Ascending aorta (tissue), 2 donors: ENCODE results near the gene BLCAP. TPM values are rescaled to one million over a fixed set of nuclear protein-coding genes. Genes with fewer than 3 reads are reported as not detected.
"Not testable (repeated sequence)": the region's sequence is repeated elsewhere in the genome, so short reads cannot be mapped to it uniquely, and the experiment has no call there.

Source experiments
- DNase-seq, 2 donors: peaks; one replicate each; pipeline ENCODE4 v3.0.0-alpha.2; 2019; ENCODE audit warnings: low spot score in 2 of 2
- H3K27ac ChIP-seq, 2 donors: fragments of 200-600 bp; sonication (generic); one replicate each; pipeline ENCODE4 v1.5.1; 2016 to 2017; ENCODE audit warnings: mild to moderate bottlenecking in 1 of 2
- H3K27me3 ChIP-seq: fragments of 200-600 bp; sonication (generic); one replicate; pipeline ENCODE4 v1.5.1; 2017
- H3K36me3 ChIP-seq, 2 donors: fragments of 200-600 bp; sonication (generic); one replicate each; pipeline ENCODE4 v1.5.1; 2016
- H3K4me1 ChIP-seq, 2 donors: fragments of 200-600 bp; sonication (generic); one replicate each; pipeline ENCODE4 v1.5.1; 2016 to 2017; ENCODE audit warnings: mild to moderate bottlenecking in 1 of 2
- H3K4me3 ChIP-seq, 2 donors: fragments of 200-600 bp; sonication (generic); one replicate each; pipeline ENCODE4 v1.5.1; 2016 to 2017; ENCODE audit warnings: mild to moderate bottlenecking in 1 of 2
- H3K9me3 ChIP-seq, 2 donors: fragments of 200-600 bp; sonication (generic); one replicate each; pipeline ENCODE4 v1.5.1; 2016
- CTCF ChIP-seq, 3 experiments: fragments of 200-600 bp in 2 of 3; fragments of 450-650 bp in 1 of 3; sonication (generic) in 2 of 3; IDR thresholded peaks; one replicate each; pipeline ENCODE4 v1.5.1; 2016 to 2019; ENCODE audit warnings: antibody characterized with exemption in 3 of 3, mild to moderate bottlenecking in 1 of 3, moderate library complexity in 1 of 3
- intact Hi-C: fragments of 100-400 bp; cut with DNase I; formaldehyde crosslinking; loops from one replicate; pipeline ENCODE4 v1.15.1; 2023
- total RNA-seq: library from RNA; depleted of rRNA; stranded (reverse); fragments of >200 nt; gene quantifications from one replicate; pipeline ENCODE4 v1.1.0, GENCODE V29; 2016

The BLCAP gene
- total RNA-seq, 1 donor from 2014 or later, result 43.9 TPM

- TF ChIP-seq CTCF (IDR thresholded peaks at IDR 0.05), result no peak
- Histone ChIP-seq H3K9me3 (no peaks in the 10 kb centered on the region), H3K27me3 (no peaks in the 10 kb centered on the region), H3K4me3 (no peak overlapping the region), H3K27ac (no peak overlapping the region), H3K4me1 (no peaks in the 10 kb centered on the region), H3K36me3 (no peaks in the 10 kb centered on the region)
- intact Hi-C loops, result no loop called here
- DNase-seq, result peak in 1 of 2 donors; percentile 16
Measured at GRCh38 chr20:37474386-37474785, 53.3 kb downstream of the BLCAP start.

GRCh38 chr20:37473249-37474000 lies 54.3 kb downstream of the BLCAP start:
- no peak for TF ChIP-seq CTCF (IDR thresholded peaks at IDR 0.05)

GRCh38 chr20:37472435-37472834 lies 55.2 kb downstream of the BLCAP start:
- H3K27me3 ChIP-seq, intact Hi-C loops, H3K36me3 ChIP-seq, H3K4me3 ChIP-seq, H3K27ac ChIP-seq, H3K4me1 ChIP-seq, H3K9me3 ChIP-seq: not testable (repeated sequence)
- peak in 1 of 2 donors; percentile 1 for DNase-seq

More at GRCh38 chr20:37473249-37474000, 54.3 kb downstream of the BLCAP start:
- intact Hi-C loops, result no loop called here
- Histone ChIP-seq H3K4me3 (no peak overlapping the region), H3K9me3 (no peaks in the 10 kb centered on the region), H3K27me3 (no peaks in the 10 kb centered on the region), H3K36me3 (no peaks in the 10 kb centered on the region), H3K4me1 (no peaks in the 10 kb centered on the region), H3K27ac (no peak overlapping the region)
- peak in 1 of 2 donors; percentile 38 for DNase-seq

GRCh38 chr20:37471741-37472235 lies 55.9 kb downstream of the BLCAP start:
- DNase-seq, result peak in 1 of 2 donors; percentile 27
- no peaks in the 10 kb centered on the region for H3K4me1 ChIP-seq
- H3K27ac ChIP-seq, result no peak overlapping the region
- no peaks in the 10 kb centered on the region for H3K9me3 ChIP-seq
- no peaks in the 10 kb centered on the region for H3K36me3 ChIP-seq
- no peak for TF ChIP-seq CTCF (IDR thresholded peaks at IDR 0.05)
- intact Hi-C loops, result no loop called here
- no peak overlapping the region for H3K4me3 ChIP-seq
- no peaks in the 10 kb centered on the region for H3K27me3 ChIP-seq

GRCh38 chr20:37470190-37470589 lies 57.5 kb downstream of the BLCAP start:
- H3K27ac ChIP-seq, intact Hi-C loops, H3K36me3 ChIP-seq, H3K9me3 ChIP-seq, H3K4me3 ChIP-seq, H3K4me1 ChIP-seq, H3K27me3 ChIP-seq: not testable (repeated sequence)
- DNase-seq, result peak in 1 of 2 donors; percentile 34

- H3K9me3 ChIP-seq, result no peaks in the 10 kb centered on the region
- H3K36me3 ChIP-seq, result no peaks in the 10 kb centered on the region
- H3K4me3 ChIP-seq, result no peak overlapping the region
- TF ChIP-seq CTCF (IDR thresholded peaks at IDR 0.05), result no peak
- intact Hi-C loops, result no loop called here
- no peaks in the 10 kb centered on the region for H3K27me3 ChIP-seq
- DNase-seq, result peak in 1 of 2 donors; percentile 41
- no peak overlapping the region for H3K27ac ChIP-seq
- H3K4me1 ChIP-seq, result no peaks in the 10 kb centered on the region
Measured at GRCh38 chr20:37469531-37469930, 58.1 kb downstream of the BLCAP start.
